Neuronal stem cell (in vitro differentiated cells): ENCODE measurements around the gene GNAQ.

ENCODE experiments used
- DNase-seq: peaks from one replicate; pipeline ENCODE4 v3.0.0-alpha.2; 2013; ENCODE audit warnings: low spot score
- H2AFZ ChIP-seq: one replicate; pipeline ENCODE4 v1.6.1; 2013; ENCODE audit warnings: mild to moderate bottlenecking, low read length, inconsistent platforms
- H2AK5ac ChIP-seq: 2 replicates; pipeline ENCODE4 v1.6.1; 2013; ENCODE audit warnings: low read depth, mild to moderate bottlenecking, inconsistent platforms, low read length, moderate library complexity, mixed read lengths
- H2BK120ac ChIP-seq: 2 replicates; pipeline ENCODE4 v1.6.1; 2013; ENCODE audit warnings: low read depth, mild to moderate bottlenecking, inconsistent platforms, low read length, moderate library complexity, mixed read lengths
- H2BK12ac ChIP-seq: one replicate; pipeline ENCODE4 v1.6.1; 2013; ENCODE audit warnings: low read length, inconsistent platforms
- H2BK15ac ChIP-seq: 2 replicates; pipeline ENCODE4 v1.6.1; 2013; ENCODE audit warnings: mild to moderate bottlenecking, low read length, inconsistent platforms, mixed read lengths
- H2BK5ac ChIP-seq: one replicate; pipeline ENCODE4 v1.6.1; 2013; ENCODE audit warnings: inconsistent platforms, mild to moderate bottlenecking, low read length, moderate library complexity
- H3K14ac ChIP-seq: one replicate; pipeline ENCODE4 v1.6.1; 2013; ENCODE audit warnings: low read length, inconsistent platforms
- H3K18ac ChIP-seq: 2 replicates; pipeline ENCODE4 v1.6.1; 2013; ENCODE audit warnings: low read length, inconsistent platforms
- H3K23ac ChIP-seq: 2 replicates; pipeline ENCODE4 v1.6.1; 2013; ENCODE audit warnings: low read depth, mild to moderate bottlenecking, mixed read lengths, low read length, inconsistent platforms; ENCODE audit not compliant: poor library complexity
- H3K27ac ChIP-seq: replicated peaks from 3 replicates; pipeline ENCODE4 v1.5.1; 2013; ENCODE audit warnings: low read length, inconsistent platforms
- H3K27me3 ChIP-seq, 3 experiments: 2 replicates each; pipeline ENCODE4 v1.6.1; 2013; ENCODE audit warnings: low read length in 3 of 3, mild to moderate bottlenecking in 2 of 3, inconsistent platforms in 1 of 3, low read depth in 1 of 3, mixed read lengths in 1 of 3, moderate library complexity in 1 of 3; ENCODE audit not compliant: control insufficient read depth in 3 of 3, insufficient read depth in 3 of 3
- H3K36me3 ChIP-seq, 2 donors: replicated peaks in 1 of 2; 2 replicates each; pipeline ENCODE4 v1.6.1; 2013; ENCODE audit warnings: low read length in 2 of 2; ENCODE audit not compliant: control insufficient read depth in 2 of 2, insufficient read depth in 2 of 2
- H3K4ac ChIP-seq: 2 replicates; pipeline ENCODE4 v1.6.1; 2013; ENCODE audit warnings: inconsistent platforms, mild to moderate bottlenecking, low read length, moderate library complexity
- H3K4me1 ChIP-seq, 2 donors: 1 replicate in 1 of 2; 2 replicates in 1 of 2; pipeline ENCODE4 v1.6.1; 2013; ENCODE audit warnings: low read length in 2 of 2, low read depth in 1 of 2; ENCODE audit not compliant: control insufficient read depth in 2 of 2, insufficient read depth in 1 of 2
- H3K4me2 ChIP-seq: one replicate; pipeline ENCODE4 v1.6.1; 2013; ENCODE audit warnings: mild to moderate bottlenecking, low read length, inconsistent platforms; ENCODE audit not compliant: insufficient read depth, poor library complexity, severe bottlenecking
- H3K4me3 ChIP-seq, 2 donors: 2 replicates each; pipeline ENCODE4 v1.5.1; 2013; ENCODE audit warnings: low read length in 2 of 2, mild to moderate bottlenecking in 2 of 2, inconsistent platforms in 1 of 2, moderate library complexity in 1 of 2
- H3K79me1 ChIP-seq: one replicate; pipeline ENCODE4 v1.6.1; 2013; ENCODE audit warnings: low read depth, mild to moderate bottlenecking, inconsistent platforms, low read length, moderate library complexity
- H3K9ac ChIP-seq: one replicate; pipeline ENCODE4 v1.6.1; 2013; ENCODE audit warnings: mild to moderate bottlenecking, low read depth, low read length, inconsistent platforms; ENCODE audit not compliant: poor library complexity
- H3K9me3 ChIP-seq, 2 donors: replicated peaks in 1 of 2; 2 replicates each; pipeline versions ENCODE3 to v1.6.1; 2013; ENCODE audit warnings: low read length in 2 of 2, mild to moderate bottlenecking in 2 of 2, inconsistent platforms in 1 of 2, low read depth in 1 of 2, mixed read lengths in 1 of 2, moderate library complexity in 1 of 2; ENCODE audit not compliant: control insufficient read depth in 2 of 2, insufficient read depth in 1 of 2
- H4K8ac ChIP-seq: one replicate; pipeline ENCODE4 v1.6.1; 2013; ENCODE audit warnings: low read depth, mild to moderate bottlenecking, inconsistent platforms, low read length, moderate library complexity
- H4K91ac ChIP-seq: one replicate; pipeline ENCODE4 v1.6.1; 2013; ENCODE audit warnings: low read length, low read depth, mild to moderate bottlenecking, inconsistent platforms; ENCODE audit not compliant: poor library complexity
- WGBS, 2 donors: extraction: QIAGEN DNeasy Blood & Tissue Kit; methylation state at CpG; one replicate each; pipeline ENCODE4 v1.1.7; 2013; ENCODE audit warnings: missing lambda C conversion rate in 2 of 2, mixed read lengths in 1 of 2; ENCODE audit not compliant: insufficient read length in 2 of 2, insufficient replicate concordance in 1 of 2; ENCODE audit errors: extremely low coverage in 2 of 2; 5-methylcytosine and 5-hydroxymethylcytosine counted together

The GNAQ gene

DNA sequence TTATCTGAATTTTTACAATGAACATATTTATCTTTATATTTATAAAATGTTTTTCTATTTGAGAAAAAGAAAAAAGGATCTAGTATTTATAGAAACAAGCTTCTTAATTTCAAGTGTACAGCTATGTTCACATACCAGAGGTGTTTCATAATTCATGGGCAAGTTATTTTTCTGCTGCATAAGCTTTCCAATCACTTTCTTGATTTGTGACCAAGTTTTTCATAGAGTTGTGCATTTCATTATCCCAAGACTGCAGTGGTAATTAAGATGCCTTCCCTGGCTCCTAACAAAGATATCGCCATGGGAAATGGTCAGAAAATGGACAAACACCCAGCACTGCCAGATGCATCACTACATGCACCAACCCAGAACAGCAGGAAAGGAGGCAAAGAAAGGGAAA is 124.6 kb downstream of the GNAQ start:
- DNase-seq, result no peak
- no peak overlapping the region for H4K8ac ChIP-seq
- H3K27me3 ChIP-seq, result no peaks in the 10 kb centered on the region
- no peak overlapping the region for H3K14ac ChIP-seq
- no peak overlapping the region for H2BK15ac ChIP-seq
- no peak overlapping the region for H2BK12ac ChIP-seq
- no peak overlapping the region for H3K27ac ChIP-seq
- H3K4me2 ChIP-seq, result no peak overlapping the region
- no peaks in the 10 kb centered on the region for H3K9me3 ChIP-seq
- H3K4me1 ChIP-seq, result peaks cover 2 to 20% of the 10 kb centered on the region in 2 donors
- no peak overlapping the region for H2AFZ ChIP-seq
- no peak overlapping the region for H3K4me3 ChIP-seq
- no peak overlapping the region for H2BK120ac ChIP-seq
- H2AK5ac ChIP-seq, result no peak overlapping the region
- peaks cover 0 to 10% of the 10 kb centered on the region in 2 donors for H3K36me3 ChIP-seq
- H3K79me1 ChIP-seq, result no peaks in the 10 kb centered on the region
- H2BK5ac ChIP-seq, result no peak overlapping the region
- H3K9ac ChIP-seq, result no peak overlapping the region
- no peak overlapping the region for H3K4ac ChIP-seq
- H3K18ac ChIP-seq, result no peak overlapping the region
- H3K23ac ChIP-seq, result no peak overlapping the region
- no peak overlapping the region for H4K91ac ChIP-seq
- no CpG with 5 or more reads among the region's 1 CpG for WGBS, 2 donors

- H4K8ac ChIP-seq, result no peak overlapping the region
- H2BK12ac ChIP-seq, result no peak overlapping the region
- no peaks in the 10 kb centered on the region for H3K79me1 ChIP-seq
- no peak overlapping the region for H2AFZ ChIP-seq
- H3K9me3 ChIP-seq, result no peaks in the 10 kb centered on the region
- H3K18ac ChIP-seq, result no peak overlapping the region
- peaks cover 0 to 20% of the 10 kb centered on the region in 2 donors for H3K4me1 ChIP-seq
- no peak overlapping the region for H3K4ac ChIP-seq
- H4K91ac ChIP-seq, result no peak overlapping the region
- H2BK15ac ChIP-seq, result no peak overlapping the region
- H2BK120ac ChIP-seq, result no peak overlapping the region
- H3K23ac ChIP-seq, result no peak overlapping the region
- peaks cover 0 to 15% of the 10 kb centered on the region in 2 donors for H3K36me3 ChIP-seq
- H2BK5ac ChIP-seq, result no peak overlapping the region
- DNase-seq, result no peak
- no peak overlapping the region for H3K4me2 ChIP-seq
- WGBS, 2 donors, result no CpG with 5 or more reads among the region's 1 CpG
- no peak overlapping the region for H3K4me3 ChIP-seq
- no peak overlapping the region for H3K27ac ChIP-seq
- no peak overlapping the region for H2AK5ac ChIP-seq
- H3K9ac ChIP-seq, result no peak overlapping the region
- no peaks in the 10 kb centered on the region for H3K27me3 ChIP-seq
- no peak overlapping the region for H3K14ac ChIP-seq
Observed at GRCh38 chr9:77903666-77904285, 127.8 kb downstream of the GNAQ start.

DNA sequence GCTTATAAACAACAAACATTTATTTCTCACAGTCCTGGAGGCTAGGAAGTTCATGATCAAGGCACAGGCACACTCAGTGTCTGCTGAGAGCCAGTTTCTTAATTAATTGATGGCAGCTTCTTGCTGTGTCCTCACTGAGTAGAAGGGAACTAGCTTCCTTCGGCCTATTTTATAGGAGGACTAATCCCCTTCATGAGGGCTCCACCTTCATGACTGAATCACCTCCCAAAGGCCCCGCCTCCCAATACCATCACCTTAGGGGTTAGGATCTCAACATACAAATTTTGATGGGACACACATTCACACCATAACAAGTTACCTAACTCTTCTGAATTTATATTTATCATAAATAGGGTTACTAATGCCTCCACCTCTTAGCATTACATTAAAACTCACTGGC is 129.8 kb downstream of the GNAQ start:
- H2BK15ac ChIP-seq, result no peak overlapping the region
- H3K23ac ChIP-seq, result no peak overlapping the region
- H3K36me3 ChIP-seq, result peaks cover 0 to 9% of the 10 kb centered on the region in 2 donors
- H2AFZ ChIP-seq, result no peak overlapping the region
- H4K8ac ChIP-seq, result no peak overlapping the region
- H2BK5ac ChIP-seq, result no peak overlapping the region
- H4K91ac ChIP-seq, result no peak overlapping the region
- no peak overlapping the region for H3K4ac ChIP-seq
- no peak overlapping the region for H3K27ac ChIP-seq
- H2BK120ac ChIP-seq, result no peak overlapping the region
- no peak overlapping the region for H2BK12ac ChIP-seq
- no peak overlapping the region for H2AK5ac ChIP-seq
- no peaks in the 10 kb centered on the region for H3K27me3 ChIP-seq
- no peaks in the 10 kb centered on the region for H3K9me3 ChIP-seq
- H3K4me2 ChIP-seq, result no peak overlapping the region
- no CpG with 5 or more reads among the region's 2 CpGs for WGBS, 2 donors
- H3K4me1 ChIP-seq, result peaks cover 2 to 5% of the 10 kb centered on the region in 2 donors
- DNase-seq, result no peak
- H3K14ac ChIP-seq, result no peak overlapping the region
- H3K9ac ChIP-seq, result no peak overlapping the region
- no peak overlapping the region for H3K18ac ChIP-seq
- no peaks in the 10 kb centered on the region for H3K79me1 ChIP-seq
- no peak overlapping the region for H3K4me3 ChIP-seq

- Histone ChIP-seq H2BK120ac (no peak overlapping the region), H3K27me3 (no peaks in the 10 kb centered on the region), H3K4me3 (no peak overlapping the region), H2BK15ac (no peak overlapping the region), H2AFZ (no peak overlapping the region), H3K4me2 (no peak overlapping the region), H3K14ac (no peak overlapping the region), H3K4ac (no peak overlapping the region), H2BK12ac (no peak overlapping the region), H2BK5ac (no peak overlapping the region), H3K27ac (no peak overlapping the region), H3K9ac (no peak overlapping the region), H4K8ac (no peak overlapping the region), H3K18ac (no peak overlapping the region), H4K91ac (no peak overlapping the region), H3K4me1 (peaks cover 2 to 3% of the 10 kb centered on the region in 2 donors), H3K23ac (no peak overlapping the region), H3K36me3 (peaks cover 0 to 9% of the 10 kb centered on the region in 2 donors), H3K9me3 (no peaks in the 10 kb centered on the region), H2AK5ac (no peak overlapping the region), H3K79me1 (no peaks in the 10 kb centered on the region)
- DNase-seq, result no peak
- no CpG with 5 or more reads among the region's 3 CpGs for WGBS, 2 donors
Observed at GRCh38 chr9:77901018-77901417, 130.6 kb downstream of the GNAQ start.
